HG03039 (cell line): Measurements from ENCODE around the gene UBL7.

Experiments
- ATAC-seq: cut with Tn5 transposase; IDR thresholded peaks from one replicate; pipeline ENCODE4 v1.9.1; 2021; ENCODE audit warnings: mild to moderate bottlenecking, moderate library complexity; ENCODE audit not compliant: unreplicated experiment

Gene UBL7

GRCh38 chr15:74425630-74426029 lies 35.3 kb downstream of the UBL7 start:
- ATAC-seq: no peak

DNA sequence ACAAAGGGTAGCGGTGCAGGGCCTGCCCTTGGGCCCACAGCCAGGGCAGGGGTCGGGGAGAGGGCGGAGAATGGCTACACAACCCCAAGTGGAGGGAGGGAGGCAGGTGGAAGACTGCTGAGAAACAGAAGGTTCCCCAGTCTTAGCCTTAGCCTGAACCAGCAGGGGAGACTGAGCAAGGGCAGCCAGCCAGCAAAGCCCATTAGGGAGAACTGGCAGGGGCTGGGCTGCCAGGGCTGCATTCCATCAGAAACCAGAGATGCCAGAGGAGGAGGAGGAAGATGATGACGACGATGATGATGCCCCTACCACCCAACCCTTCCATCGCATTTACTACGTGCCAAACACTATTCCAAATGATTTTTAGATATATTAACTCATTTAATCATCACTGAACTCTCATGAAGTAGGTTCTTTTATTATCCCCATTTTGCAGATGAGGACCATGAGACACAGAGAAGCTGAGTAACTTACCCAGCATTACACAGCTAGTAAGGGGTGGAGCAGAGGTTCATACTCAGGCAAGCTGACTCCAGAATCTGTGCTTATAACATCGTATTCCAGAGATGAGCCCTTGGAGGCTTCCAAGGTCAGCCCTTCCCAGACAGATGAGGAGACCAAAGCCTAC lies 35.9 kb downstream of the UBL7 start:
- no peak for ATAC-seq

DNA sequence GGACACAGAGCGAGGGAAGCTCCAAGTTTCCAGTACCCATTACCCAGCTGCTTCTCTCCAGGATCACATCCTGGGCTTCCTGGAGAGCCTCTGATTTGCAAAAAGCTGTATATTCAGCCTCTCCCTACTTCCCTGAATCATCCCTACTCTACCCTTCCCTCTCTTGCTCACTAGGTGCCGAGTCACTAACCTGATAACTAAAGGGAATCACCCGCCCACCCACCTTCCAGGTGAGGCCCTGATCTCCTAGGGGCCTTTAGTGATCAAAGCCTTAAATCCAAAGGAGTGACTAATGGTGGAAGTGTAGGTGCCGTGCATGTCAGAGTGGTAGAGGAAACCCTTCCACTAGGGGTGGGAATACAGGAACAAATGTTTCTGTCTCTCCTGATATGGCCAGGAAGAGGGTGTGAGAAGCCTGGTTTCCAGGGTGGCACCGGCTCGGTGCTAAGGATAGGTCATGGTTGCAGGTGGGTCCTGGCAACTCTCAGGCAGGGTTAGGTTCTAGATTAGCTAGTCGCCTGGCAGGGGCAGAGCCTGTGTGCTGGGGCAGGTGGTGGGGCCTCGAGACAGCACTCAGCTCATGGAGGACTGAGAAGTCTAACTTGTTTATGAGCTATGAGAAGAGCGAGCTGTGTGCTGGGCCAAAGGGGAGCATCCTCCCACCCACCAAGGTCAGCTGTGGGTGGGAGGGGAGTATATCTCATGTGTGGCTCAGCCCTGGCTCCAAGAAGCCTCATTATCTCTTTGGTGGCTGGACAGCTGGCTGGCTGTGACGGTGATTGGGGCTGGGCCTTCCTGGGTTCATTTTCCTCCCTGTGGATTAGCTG lies 37.3 kb downstream of the UBL7 start:
- ATAC-seq: no peak

DNA sequence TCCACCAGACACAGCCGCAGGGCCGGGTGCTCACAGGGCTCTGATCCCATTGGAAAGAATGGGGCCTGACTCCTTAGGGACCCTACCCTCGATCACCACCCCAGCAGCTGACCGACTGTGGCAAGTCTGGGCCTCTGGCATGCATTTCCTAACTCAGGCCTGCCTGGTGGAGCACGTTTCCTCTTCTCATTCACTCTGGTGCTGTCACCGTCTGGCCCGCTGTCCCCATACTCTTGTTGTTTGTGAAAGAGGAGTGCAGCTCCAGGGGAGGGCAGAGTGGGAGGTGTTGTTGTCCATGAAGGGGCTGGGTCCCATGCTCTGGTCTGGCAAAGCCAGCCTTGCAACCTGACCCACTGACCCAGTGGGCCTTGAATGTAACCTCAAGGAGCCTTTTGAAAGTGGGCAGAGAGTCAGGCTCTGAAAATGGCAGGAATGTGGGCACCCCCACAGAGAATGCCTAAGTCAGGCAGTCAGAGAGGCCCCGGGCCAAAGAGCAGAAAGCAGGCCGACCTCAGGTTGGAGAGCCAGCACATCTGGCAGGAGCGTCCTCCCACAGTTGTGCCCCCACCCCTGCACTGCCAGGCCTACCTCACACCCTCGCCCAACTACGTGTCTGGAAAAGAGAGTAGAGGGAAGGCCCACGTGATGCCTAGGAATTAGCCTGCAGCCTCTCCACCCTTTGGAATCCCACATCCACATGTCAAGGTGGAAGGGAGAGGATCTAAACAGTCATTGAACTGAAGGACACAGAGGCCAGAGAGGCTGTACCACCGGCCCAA lies 38.1 kb downstream of the UBL7 start:
- ATAC-seq: no peak

DNA sequence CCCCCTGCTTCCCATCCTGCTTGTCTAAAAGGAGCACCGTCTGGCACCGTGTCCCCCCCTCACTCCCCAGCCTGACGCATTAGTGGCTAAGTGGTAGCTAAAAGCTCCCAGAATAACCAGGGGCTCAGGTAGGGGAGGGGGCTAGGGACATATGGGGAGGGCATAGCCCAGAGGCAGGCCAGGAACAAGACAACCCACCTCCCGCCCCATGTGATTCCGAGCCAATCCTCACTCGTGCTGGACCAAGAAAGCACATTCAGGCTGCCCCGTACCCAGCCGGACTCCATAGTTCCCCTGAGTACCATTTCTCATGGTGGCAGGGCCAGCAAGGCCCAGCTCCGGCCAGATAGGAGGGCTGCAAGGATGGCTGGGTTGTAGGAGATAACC lies 38.7 kb downstream of the UBL7 start:
- no peak for ATAC-seq

DNA sequence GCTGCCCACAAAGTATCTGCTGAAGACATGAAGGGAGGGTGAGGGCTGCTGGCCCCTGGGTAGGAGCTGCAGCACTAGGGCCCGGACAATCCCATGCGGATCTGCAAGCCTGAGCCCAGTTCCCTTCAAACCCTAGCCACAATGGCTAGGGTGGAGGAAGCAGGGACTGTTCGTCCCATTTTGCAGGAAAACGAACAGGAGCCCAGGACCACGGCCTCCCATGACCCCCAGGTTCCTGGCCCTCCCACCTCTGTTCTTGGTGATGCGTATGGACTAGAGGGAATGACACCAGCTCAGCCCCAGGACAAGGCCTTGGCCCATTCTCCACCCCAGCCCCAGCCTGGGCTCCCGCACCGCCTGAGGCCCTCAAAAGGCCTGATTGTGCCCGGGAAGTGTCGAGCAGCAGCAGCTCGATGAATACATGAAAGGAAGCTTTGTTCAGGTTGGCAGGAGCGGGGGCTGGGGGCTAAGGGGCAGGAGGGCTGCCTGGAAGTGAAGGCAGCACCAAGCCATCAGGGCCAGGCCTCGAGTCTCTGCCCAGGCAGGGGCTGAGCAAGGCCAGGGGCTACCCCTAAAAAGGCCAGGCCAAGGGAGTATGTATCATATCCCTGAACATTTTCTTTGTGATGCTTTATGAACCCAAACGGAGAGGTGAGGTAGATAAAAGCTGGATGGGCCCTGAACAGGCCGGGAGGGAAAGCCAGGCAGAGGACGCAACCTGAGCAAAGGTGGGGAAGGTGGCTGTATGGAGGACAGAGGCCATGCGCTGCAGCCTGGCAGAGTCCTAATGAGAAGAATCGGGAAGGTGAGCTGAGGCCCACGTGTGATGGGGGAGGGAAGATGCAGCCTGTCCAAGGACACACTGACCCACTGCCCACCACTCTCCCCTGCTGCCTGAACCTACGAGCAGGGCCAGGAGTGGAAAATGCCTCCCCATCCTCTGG lies 39.4 kb downstream of the UBL7 start:
- ATAC-seq: no peak

GRCh38 chr15:74420193-74420905 lies 40.6 kb downstream of the UBL7 start:
- no peak for ATAC-seq

DNA sequence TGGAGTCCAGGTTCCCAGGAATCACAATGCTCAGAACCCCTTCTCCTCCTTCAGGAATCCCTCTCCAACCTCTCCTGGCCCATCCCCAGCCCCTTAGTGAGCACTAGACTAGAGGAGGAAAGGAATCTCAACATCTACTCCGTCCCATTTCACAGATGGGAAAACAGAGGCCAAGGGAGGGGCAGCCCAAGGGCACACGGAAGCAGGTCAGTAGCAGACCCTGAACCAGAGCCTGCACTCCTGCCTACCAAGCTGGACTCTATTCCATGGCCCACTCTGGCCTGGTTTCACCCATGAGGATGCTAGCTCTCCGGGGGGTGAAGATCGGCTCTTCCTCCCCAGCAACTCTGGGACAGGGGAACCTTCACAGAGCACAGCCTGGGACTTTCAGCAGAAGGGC lies 41.5 kb downstream of the UBL7 start:
- ATAC-seq: no peak

DNA sequence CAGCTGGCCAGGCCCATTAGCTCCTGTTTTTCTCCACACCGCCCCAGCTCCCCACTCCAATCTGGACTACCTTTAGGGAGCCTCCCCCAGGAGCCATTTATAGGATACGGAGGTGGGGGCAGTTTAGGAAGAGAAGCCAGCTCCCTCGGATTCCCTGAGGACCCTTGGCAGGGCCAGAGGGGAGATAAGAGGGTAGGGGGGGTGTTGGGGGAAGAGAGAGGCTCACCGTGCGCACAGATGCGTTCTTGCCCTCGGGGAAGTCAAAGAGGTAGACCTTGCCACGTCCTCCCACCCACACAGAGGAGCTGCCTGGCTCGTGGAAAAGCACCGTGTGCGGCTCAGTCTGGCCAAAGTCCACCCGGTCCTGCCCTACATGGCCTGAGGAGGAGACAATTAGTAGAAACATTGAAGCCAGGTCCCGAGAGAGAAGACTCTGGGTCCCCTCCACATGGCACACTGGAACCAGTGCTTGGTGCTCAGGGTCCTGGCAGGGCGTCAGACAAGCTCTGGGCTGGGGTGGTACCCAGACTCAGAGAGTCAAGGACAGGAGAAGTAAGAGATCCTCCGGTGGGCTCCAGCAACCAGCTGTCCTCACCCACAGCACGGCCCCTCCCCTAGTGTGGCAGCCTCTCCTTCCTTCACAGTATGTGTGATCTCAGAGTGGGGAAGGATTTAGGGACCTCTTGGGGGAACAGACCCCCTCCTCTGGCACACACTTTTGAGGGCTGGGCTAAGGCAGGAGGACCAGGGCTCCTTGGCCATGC lies 42.2 kb downstream of the UBL7 start:
- ATAC-seq: no peak

- no peak for ATAC-seq
Observed at GRCh38 chr15:74417670-74418069, 43.3 kb downstream of the UBL7 start.

GRCh38 chr15:74417225-74417624 lies 43.7 kb downstream of the UBL7 start:
- ATAC-seq: no peak

DNA sequence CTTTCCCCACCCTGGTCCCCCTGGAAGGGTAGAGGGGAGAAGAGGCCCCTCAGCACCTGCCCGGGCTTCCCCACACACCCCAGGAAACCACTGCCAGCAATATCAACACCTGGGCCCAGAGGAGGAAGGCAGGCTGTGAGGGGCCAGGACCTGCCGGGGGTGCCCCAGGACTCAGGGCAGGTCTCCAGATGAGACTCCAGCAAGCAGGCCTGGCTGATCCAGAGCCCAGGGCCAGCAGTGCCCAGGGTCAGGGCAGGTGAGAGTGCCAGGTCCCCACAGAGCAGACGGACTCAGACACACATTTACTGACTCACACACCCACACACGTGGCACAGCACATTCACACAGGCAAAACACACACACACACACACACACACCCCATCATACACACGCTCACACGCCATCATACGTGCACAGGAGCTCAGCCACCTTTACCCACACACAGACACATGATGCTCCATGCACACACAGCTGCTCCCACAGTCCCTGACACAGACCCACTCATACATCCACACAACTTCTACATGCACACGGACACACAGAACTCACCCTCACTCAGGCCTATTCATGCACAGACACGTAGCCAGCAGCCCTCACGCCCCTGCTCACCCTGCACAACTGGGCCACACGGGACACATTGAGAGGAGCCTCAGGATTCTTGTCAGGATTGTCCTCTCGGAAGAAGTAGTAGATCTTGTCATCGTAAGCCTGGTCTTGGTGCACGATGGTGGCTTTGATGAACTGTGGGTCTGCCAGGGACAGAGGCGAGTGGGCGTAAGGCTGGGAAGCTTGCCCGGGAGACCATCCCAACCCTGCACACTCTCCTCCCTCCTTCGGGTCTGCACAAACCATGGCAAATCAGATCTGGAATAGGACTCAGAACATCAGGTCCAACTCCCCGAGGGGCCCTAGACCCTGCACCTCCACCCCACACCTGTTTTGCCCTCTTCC lies 44.7 kb downstream of the UBL7 start:
- no peak for ATAC-seq

DNA sequence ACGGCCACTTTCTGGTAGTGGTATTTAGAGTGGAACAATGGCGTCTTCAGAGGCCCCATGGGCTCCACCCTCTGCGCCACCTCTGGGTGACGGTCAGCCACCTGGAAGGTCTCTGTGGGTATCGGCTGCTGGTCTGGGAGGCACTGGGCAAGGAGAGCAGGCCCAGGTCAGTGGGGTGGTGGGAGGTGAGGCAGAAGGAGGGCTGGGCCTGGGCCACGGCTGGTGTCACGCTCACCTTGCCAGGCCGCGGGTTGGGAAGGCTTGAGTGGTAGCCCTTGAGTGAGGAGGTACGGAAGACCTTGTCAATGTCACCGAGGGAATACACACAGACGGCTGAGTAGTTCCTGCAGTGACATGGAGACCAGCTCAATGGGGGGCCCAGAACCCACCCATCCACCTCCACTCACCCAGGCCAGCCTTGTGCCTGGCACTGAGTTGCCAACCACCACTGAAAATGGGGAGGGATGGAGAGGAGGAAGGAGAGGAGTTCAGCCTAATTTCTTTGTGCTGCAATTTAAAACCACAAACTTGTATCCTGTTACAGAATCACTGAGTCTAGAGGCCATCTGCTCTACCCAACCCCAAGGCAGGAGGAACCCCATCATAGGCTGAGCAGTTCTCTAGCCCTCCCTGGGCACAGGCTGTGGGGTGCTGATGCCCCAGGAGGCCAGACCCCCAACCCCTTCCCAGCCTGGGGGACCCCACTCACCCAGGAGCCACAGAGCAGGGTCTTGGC lies 46.2 kb downstream of the UBL7 start:
- no peak for ATAC-seq

DNA sequence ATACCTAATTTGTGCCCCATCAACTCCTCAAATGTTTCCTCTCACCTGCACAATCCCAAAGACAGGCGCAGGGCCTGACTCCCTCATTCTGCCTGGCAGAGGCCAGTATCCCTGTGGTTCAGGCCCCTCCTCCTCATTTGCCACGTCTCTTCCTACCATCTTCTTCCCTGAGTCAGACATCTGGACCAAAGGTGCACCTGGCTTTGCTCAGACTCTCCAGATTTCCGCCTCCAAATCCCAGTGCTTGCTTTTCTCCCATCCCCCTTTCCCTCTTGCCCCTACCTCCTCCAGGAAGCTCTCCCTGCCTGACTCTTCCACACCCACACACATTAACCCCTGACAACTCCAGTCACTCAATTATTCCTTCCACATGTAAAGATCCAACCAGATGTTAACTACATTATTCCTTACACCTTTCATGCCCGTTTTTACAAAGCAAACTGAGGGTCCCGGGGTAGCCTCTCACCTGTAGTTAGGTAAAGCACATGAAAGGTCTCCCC lies 46.8 kb downstream of the UBL7 start:
- ATAC-seq: no peak

GRCh38 chr15:74413350-74414080 lies 47.4 kb downstream of the UBL7 start:
- ATAC-seq: no peak

GRCh38 chr15:74412159-74412558 lies 48.8 kb downstream of the UBL7 start:
- no peak for ATAC-seq

- no peak for ATAC-seq
Observed at GRCh38 chr15:74411686-74412085, 49.3 kb downstream of the UBL7 start.
